NCI-H2107 treated with DMSO at 0.1 percent for 48 hours (cell line): ENCODE data around the gene DIP2B.
"Not testable (repeated sequence)": the region's sequence is repeated elsewhere in the genome, so short reads cannot be mapped to it uniquely, and the experiment has no call there.

Experiments used
- DNase-seq: peaks from one replicate; lab custom pipeline; 2025; ENCODE audit not compliant: unreplicated experiment; lab: John Stamatoyannopoulos, UW

The DIP2B gene

GRCh38 chr12:50504798-50505674 lies at the start of gene DIP2B:
TSS of gene DIP2B (plus strand) at chr12:50504985. CDS start at chr12:50505141, 156 bp downstream.
- DNase-seq = peak; percentile 86

GRCh38 chr12:50458606-50459005 lies 46.2 kb upstream of the DIP2B start:
- DNase-seq = no peak

GRCh38 chr12:50467439-50467838 lies 37.3 kb upstream of the DIP2B start:
- no peak for DNase-seq

- DNase-seq = no peak
Observed at GRCh38 chr12:50477241-50477832, 27.4 kb upstream of the DIP2B start.

GRCh38 chr12:50482571-50482970 lies 22.2 kb upstream of the DIP2B start:
- DNase-seq = no peak

- DNase-seq = no peak
Observed at GRCh38 chr12:50483488-50483887, 21.3 kb upstream of the DIP2B start.

GRCh38 chr12:50488801-50489200 lies 16.0 kb upstream of the DIP2B start:
- no peak for DNase-seq

- not testable (repeated sequence) for DNase-seq
Observed at GRCh38 chr12:50498119-50498518, 6.7 kb upstream of the DIP2B start.

- no peak for DNase-seq
Observed at GRCh38 chr12:50505675-50506530, 1.1 kb downstream of the DIP2B start.

- DNase-seq = no peak
Observed at GRCh38 chr12:50506753-50507473, 2.1 kb downstream of the DIP2B start.

- no peak for DNase-seq
Observed at GRCh38 chr12:50507474-50507838, 2.7 kb downstream of the DIP2B start.

- no peak for DNase-seq
Observed at GRCh38 chr12:50507930-50508329, 3.1 kb downstream of the DIP2B start.

- DNase-seq = no peak
Observed at GRCh38 chr12:50508414-50508813, 3.6 kb downstream of the DIP2B start.

GRCh38 chr12:50508970-50509663 lies 4.3 kb downstream of the DIP2B start:
- no peak for DNase-seq

GRCh38 chr12:50514526-50515276 lies 9.9 kb downstream of the DIP2B start:
- DNase-seq = no peak

GRCh38 chr12:50515587-50515986 lies 10.8 kb downstream of the DIP2B start:
- no peak for DNase-seq

GRCh38 chr12:50517421-50518048 lies 12.8 kb downstream of the DIP2B start:
- DNase-seq = no peak

GRCh38 chr12:50518090-50518489 lies 13.3 kb downstream of the DIP2B start:
- no peak for DNase-seq

GRCh38 chr12:50519353-50519752 lies 14.6 kb downstream of the DIP2B start:
- no peak for DNase-seq
